H1 (cell line): ENCODE results near the gene RAB4B.

Experiments used
- POLR2A ChIP-seq, 2 experiments: IDR thresholded peaks; 1 replicate in 1 of 2; 2 replicates in 1 of 2; pipeline ENCODE4 v1.6.1; 2011; ENCODE audit warnings: low read depth in 2 of 2, low read length in 2 of 2, mild to moderate bottlenecking in 2 of 2; ENCODE audit errors: control extremely low read depth in 1 of 2
- SRF ChIP-seq: IDR thresholded peaks from 2 replicates; pipeline ENCODE4 v1.6.1; 2011; ENCODE audit warnings: mild to moderate bottlenecking, low read depth, low read length, moderate library complexity
- TF ChIP-seq, protein P1 (sequence below), 3 experiments: IDR thresholded peaks; 1 replicate in 2 of 3; 2 replicates in 1 of 3; pipeline versions ENCODE4 v1.5.1 to v1.6.1; 2011; ENCODE audit warnings: low read length in 3 of 3, mild to moderate bottlenecking in 3 of 3, inconsistent platforms in 2 of 3, low read depth in 1 of 3, moderate library complexity in 1 of 3; ENCODE audit not compliant: insufficient read depth in 1 of 3; ENCODE audit errors: control extremely low read depth in 1 of 3

DNA sequence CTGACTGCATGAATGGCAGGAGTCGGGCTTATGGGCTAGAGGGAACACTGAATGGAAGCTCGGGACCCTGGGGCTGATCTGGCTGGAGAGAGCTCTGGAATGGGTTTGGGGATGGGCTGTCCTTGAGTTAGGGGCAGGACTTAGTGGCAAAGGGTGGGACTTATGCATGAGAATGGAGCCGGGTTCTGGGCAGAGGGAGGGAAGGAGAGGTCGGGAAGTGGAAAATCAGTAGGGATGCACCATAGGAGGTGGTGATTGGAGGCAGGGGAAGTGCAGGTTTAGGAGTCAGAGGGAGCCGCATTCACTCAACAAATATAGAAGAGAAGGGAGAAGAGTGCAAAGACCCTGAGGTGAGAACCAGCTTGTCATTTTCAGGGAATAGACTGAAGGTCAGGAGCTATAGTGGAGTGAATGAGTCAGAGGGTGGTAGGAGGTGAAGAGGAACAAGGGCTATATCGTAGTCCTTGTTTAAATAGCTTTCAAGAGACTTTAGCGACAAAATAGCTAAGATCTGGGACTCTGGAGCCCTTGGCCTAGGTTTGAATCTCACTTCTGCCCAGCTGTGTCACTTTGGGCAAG is 748 bp downstream of the RAB4B start:
- TF ChIP-seq SRF (no peak), POLR2A (IDR thresholded peaks at IDR 0.05; ENCODE audit: control extremely low read depth in 1 of 2, low read depth in 2 of 2, low read length in 2 of 2) (no peak)
- TF ChIP-seq, protein P1, sequence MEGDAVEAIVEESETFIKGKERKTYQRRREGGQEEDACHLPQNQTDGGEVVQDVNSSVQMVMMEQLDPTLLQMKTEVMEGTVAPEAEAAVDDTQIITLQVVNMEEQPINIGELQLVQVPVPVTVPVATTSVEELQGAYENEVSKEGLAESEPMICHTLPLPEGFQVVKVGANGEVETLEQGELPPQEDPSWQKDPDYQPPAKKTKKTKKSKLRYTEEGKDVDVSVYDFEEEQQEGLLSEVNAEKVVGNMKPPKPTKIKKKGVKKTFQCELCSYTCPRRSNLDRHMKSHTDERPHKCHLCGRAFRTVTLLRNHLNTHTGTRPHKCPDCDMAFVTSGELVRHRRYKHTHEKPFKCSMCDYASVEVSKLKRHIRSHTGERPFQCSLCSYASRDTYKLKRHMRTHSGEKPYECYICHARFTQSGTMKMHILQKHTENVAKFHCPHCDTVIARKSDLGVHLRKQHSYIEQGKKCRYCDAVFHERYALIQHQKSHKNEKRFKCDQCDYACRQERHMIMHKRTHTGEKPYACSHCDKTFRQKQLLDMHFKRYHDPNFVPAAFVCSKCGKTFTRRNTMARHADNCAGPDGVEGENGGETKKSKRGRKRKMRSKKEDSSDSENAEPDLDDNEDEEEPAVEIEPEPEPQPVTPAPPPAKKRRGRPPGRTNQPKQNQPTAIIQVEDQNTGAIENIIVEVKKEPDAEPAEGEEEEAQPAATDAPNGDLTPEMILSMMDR (IDR thresholded peaks at IDR 0.05; ENCODE audit: control extremely low read depth in 1 of 3, insufficient read depth in 1 of 3, low read depth in 1 of 3, low read length in 3 of 3) = no peak
